ENCODE data around the gene MAPK14. TPM values are rescaled to one million over a fixed set of nuclear protein-coding genes. Genes with fewer than 3 reads are reported as not detected.

MAPK14 gene
- total RNA-seq, 1 experiment from 2014 or later: 38.0 TPM

- DNase-seq (ENCODE audit: low spot score): no peak
Measured at GRCh38 chr6:36099869-36100483, 72.4 kb downstream of the MAPK14 start.

- no peak for DNase-seq (ENCODE audit: low spot score)
Measured at GRCh38 chr6:36101691-36102090, 74.1 kb downstream of the MAPK14 start.

DNA sequence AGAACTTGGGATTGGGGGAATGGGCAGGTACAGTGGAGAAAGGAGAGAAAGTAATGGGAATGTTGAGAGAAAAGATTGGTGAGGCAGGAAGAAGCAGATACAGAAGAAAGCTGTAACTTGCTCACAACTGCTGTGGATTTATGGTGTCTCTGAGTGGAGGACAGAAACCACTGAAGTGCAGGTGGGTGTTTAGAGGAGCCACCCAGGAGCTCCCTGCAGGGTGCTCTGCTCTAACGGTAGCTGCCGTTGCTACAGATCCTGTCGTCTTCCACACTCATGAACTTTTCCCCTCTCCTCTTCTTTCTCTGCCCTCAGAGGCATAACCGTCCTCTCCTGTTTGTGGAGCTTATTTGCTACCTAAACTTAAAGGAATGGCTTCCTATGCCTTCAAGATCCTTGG, 75.2 kb downstream of the MAPK14 start:
- no peak for DNase-seq (ENCODE audit: low spot score)

DNA sequence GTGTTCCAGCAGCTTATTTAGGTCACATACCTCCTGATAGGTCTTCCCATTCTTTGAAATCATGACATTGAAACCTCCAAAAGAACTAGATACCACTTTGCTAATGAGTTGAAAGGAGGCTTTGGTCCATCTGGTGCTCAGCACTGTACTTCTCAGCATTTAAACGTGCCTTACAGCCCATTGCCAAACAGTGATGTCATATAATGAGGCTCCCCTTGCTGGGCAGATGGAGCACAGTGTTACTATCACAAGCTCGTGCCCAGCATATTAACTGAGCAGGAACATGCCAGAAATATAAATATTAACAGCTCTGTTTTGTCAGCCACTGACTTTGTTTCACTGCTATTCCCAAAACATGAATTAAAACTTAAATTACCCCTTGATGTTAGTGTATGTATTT, 77.2 kb downstream of the MAPK14 start:
- no peak for DNase-seq (ENCODE audit: low spot score)

- DNase-seq (ENCODE audit: low spot score): no peak
Measured at GRCh38 chr6:36109092-36109491, 81.5 kb downstream of the MAPK14 start.

GRCh38 chr6:36110050-36110449, 82.4 kb downstream of the MAPK14 start:
- no peak for DNase-seq (ENCODE audit: low spot score)

DNA sequence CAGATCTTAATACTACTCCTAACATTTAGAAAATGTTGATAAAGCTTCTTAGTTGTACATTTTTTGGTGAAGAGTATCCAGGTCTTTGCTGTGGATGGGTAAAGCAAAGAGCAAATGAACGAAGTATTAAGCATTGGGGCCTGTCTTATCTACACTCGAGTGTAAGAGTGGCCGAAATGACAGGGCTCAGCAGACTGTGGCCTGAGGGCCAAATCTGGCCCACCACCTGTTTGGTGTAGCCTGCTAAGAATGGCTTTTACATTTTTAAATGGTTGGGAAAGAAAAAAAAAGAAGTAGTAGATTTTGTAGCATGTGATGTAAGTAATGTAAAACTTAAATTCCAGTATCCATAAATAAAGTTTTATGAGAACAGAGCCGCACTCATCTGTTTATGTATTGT, 83.3 kb downstream of the MAPK14 start:
- DNase-seq (ENCODE audit: low spot score): no peak

GRCh38 chr6:36111526-36111925, 83.9 kb downstream of the MAPK14 start:
- no peak for DNase-seq (ENCODE audit: low spot score)

- no peak for DNase-seq (ENCODE audit: low spot score)
Measured at GRCh38 chr6:36113049-36113448, 85.4 kb downstream of the MAPK14 start.

DNA sequence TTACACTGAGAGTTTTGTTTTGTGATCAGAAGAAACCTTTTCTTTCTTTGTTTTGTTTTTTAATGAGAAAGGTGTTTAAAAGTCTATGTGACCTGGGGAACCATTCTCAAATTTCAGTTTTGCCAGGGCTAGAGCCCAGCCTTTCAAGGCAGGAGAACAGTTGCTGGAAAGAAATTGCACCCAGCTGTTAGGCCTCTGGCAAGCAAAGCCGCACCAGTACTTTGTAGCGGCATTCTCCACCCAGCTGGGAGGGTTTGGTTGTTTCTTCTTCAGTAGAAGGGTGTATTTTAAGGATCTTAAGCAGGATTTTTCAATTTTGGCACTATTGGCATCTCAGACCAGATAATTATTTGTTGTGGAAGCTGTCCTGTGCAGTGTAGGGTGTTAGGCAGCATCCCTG, 86.1 kb downstream of the MAPK14 start:
- DNase-seq (ENCODE audit: low spot score): no peak

- no peak for DNase-seq (ENCODE audit: low spot score)
Measured at GRCh38 chr6:36114798-36115408, 87.3 kb downstream of the MAPK14 start.

GRCh38 chr6:36115412-36115811, 87.8 kb downstream of the MAPK14 start:
- no peak for DNase-seq (ENCODE audit: low spot score)

DNA sequence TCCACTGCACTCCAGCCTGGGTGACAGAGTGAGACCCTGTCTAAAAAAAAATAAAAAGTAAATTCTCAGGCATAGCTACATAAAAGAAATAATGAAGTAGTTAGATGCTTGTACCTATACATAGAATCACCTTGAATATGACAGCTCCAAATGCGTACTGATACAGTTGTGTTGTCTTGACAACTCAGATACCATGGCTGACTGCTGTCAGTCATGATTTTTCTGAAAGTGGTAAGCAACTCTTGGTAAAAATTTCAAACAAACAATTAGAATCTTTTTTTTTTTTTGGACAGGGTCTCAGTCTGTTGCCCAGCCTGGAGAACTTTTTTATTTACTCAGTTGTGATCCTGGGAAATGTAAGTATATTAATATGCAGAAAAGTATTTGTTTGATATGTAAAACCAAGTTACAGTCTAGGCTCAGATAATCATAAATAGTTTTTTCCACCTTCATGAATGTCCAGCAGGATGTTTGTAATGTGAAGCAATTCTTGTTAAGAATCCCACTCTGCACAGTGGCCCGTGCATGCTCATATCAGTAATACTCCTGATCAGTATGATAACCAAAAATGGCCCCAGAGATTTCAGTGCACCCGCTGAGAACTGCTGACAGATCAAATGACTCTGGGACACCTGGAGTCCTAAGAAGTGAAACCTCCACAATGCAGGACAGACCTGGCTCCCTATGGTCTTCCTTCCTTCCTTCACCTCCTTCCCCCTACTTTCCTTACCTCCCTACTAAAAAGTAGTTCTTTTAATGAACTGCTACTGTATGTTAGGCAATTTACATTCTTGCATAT, 88.7 kb downstream of the MAPK14 start:
- DNase-seq (ENCODE audit: low spot score): no peak

DNA sequence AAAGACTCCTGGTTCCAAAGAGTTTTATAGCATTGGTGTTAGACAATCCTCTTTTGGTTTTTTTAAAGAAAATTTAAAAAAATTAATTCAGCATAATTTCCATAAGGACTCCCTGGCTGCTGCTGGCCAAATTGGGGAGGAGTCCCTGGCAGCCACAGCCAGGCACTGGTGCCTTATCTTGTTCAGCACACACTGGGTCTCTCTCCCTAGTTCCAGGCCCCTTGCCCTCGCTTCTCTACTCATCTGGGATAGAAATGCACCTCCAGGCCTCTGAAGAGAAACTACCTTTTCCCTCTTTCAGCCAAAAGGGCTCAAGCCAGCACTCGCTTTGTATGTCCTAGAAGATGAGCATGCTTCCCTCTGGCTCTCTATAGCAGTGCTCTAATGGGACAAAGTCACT, 89.3 kb downstream of the MAPK14 start:
- no peak for DNase-seq (ENCODE audit: low spot score)

DNA sequence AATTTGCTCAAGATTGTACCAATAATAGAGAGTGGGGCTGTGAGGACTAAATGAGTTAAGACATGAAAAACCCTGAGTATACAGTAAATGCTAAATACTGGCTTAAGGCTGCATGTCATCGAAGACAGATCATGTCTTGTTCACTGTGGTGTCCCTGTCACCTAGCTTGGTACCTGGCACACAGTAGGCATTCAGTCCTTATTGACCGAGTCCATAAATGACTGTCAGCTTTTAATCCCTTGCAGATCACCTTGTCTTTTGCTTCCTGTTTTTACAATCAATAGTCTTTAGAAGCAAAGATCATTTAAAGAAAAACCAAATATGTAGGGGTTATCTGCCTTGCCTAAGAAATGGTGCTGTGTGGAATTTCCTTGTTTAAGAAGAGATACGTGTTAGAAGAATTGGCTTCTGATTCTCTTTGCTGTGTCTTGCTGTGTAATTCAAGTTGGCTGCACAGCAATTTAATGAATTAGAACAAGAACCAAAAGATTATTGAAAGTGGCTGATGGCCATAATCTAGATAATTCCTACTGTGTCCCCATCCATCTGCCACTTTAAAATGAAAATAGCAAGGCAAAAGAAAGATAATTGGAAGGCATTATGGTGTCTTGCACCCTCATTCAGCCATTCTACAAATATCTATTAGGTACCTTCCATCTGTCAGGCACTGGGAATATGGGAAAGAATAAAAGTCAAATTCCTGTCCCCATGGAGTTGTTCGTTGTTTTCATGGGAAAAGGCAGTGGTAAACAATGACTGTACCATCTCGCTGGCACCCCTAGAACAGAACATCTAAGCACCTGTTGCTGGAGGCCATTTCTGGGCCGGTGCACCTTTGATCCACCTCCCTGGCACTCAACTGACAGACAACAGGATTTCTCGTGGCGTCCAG, 90.3 kb downstream of the MAPK14 start:
- DNase-seq (ENCODE audit: low spot score): no peak

DNA sequence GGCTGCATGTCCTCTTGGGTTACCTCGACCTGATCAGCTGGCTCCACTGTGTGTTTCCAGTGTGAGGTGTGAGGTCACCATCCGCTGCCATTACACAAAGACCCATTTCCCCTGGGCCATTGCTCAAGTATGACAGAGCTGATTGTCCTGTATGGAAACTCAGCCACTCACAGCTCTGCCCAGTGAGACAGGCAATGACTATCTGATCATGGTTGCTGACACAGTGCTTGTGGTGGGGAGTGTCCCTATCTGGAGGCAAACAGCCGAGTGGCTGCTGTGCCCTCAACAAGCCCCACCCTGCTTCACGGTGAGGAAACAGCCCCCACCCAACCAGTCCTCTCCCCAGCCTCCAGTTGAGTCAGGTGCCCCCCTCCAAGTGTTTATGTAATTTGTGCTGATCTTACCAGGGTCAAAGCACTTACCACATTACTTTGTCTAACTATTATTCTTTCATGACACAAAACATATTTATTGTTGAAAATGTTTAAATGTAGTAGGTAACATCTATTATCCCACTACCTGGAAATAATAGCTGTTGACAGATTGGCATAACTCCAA, 91.0 kb downstream of the MAPK14 start:
- DNase-seq (ENCODE audit: low spot score): no peak

GRCh38 chr6:36119209-36119608, 91.6 kb downstream of the MAPK14 start:
- no peak for DNase-seq (ENCODE audit: low spot score)

- DNase-seq (ENCODE audit: low spot score): no peak
Measured at GRCh38 chr6:36120018-36120417, 92.4 kb downstream of the MAPK14 start.

- peak; percentile 69 for DNase-seq (ENCODE audit: low spot score)
Measured at GRCh38 chr6:36120539-36120938, 92.9 kb downstream of the MAPK14 start.

- peak; percentile 84 for DNase-seq (ENCODE audit: low spot score)
Measured at GRCh38 chr6:36120979-36121786, 93.6 kb downstream of the MAPK14 start.
